SK-N-SH treated with all-trans-retinoic acid at 6 μM for 48 hours (cell line): ENCODE measurements around the gene KIZ.

Experiments used
- CSDC2 ChIP-seq: fragments of 250-450 bp; sonication (Bioruptor Pico); IDR thresholded peaks from 2 replicates; pipeline ENCODE4 v1.5.0; 2020; ENCODE audit warnings: mild to moderate bottlenecking, moderate library complexity
- GLIS3 ChIP-seq: fragments of 250-450 bp; sonication (Bioruptor Pico); IDR thresholded peaks from 2 replicates; pipeline ENCODE4 v1.5.0; 2020; ENCODE audit warnings: mild to moderate bottlenecking, moderate library complexity
- ISL1 ChIP-seq: fragments of 250-450 bp; sonication (Bioruptor Pico); IDR thresholded peaks from 2 replicates; pipeline ENCODE4 v2.1.2; 2022; ENCODE audit warnings: mild to moderate bottlenecking, moderate library complexity
- RARB ChIP-seq: fragments of 250-450 bp; sonication (Bioruptor Pico); IDR thresholded peaks from 2 replicates; pipeline ENCODE4 v1.8.0; 2021; ENCODE audit warnings: mild to moderate bottlenecking, moderate library complexity
- SNAI2 ChIP-seq: fragments of 250-450 bp; sonication (Bioruptor Pico); IDR thresholded peaks from 2 replicates; pipeline ENCODE4 v1.5.0; 2020; ENCODE audit warnings: mild to moderate bottlenecking, moderate library complexity
- TCF4 ChIP-seq: fragments of 250-450 bp; sonication (Bioruptor Pico); IDR thresholded peaks from 2 replicates; pipeline ENCODE4 v1.8.0; 2021; ENCODE audit warnings: mild to moderate bottlenecking, moderate library complexity, borderline replicate concordance
- TOX ChIP-seq: fragments of 250-450 bp; sonication (Bioruptor Pico); IDR thresholded peaks from 2 replicates; pipeline ENCODE4 v1.8.0; 2021; ENCODE audit warnings: mild to moderate bottlenecking, moderate library complexity, borderline replicate concordance
- ZFP3 ChIP-seq: fragments of 250-450 bp; sonication (Bioruptor Pico); IDR thresholded peaks from 2 replicates; pipeline ENCODE4 v1.5.0; 2020; ENCODE audit warnings: mild to moderate bottlenecking, moderate library complexity
- ZFP30 ChIP-seq: fragments of 450-650 bp; formaldehyde crosslinking; IDR thresholded peaks from 2 replicates; pipeline ENCODE4 v1.5.0; 2022; ENCODE audit warnings: mild to moderate bottlenecking, moderate library complexity
- ZNF565 ChIP-seq: fragments of 450-650 bp; formaldehyde crosslinking; conservative IDR thresholded peaks from 2 replicates; pipeline ENCODE4 v1.5.0; 2020; ENCODE audit warnings: low read depth, mild to moderate bottlenecking, moderate library complexity
- ZNF8 ChIP-seq: fragments of 450-650 bp; formaldehyde crosslinking; IDR thresholded peaks from 2 replicates; pipeline ENCODE4 v1.5.0; 2020; ENCODE audit warnings: mild to moderate bottlenecking, moderate library complexity
- TF ChIP-seq, protein P1 (sequence below): fragments of 250-450 bp; sonication (Bioruptor Pico); IDR thresholded peaks from 2 replicates; pipeline ENCODE4 v1.5.0; 2020; ENCODE audit warnings: mild to moderate bottlenecking, moderate library complexity
- TF ChIP-seq, protein P2 (sequence below): fragments of 250-450 bp; sonication (Bioruptor Pico); IDR thresholded peaks from 2 replicates; pipeline ENCODE4 v1.8.0; 2020; ENCODE audit warnings: mild to moderate bottlenecking, moderate library complexity, borderline replicate concordance

DNA sequence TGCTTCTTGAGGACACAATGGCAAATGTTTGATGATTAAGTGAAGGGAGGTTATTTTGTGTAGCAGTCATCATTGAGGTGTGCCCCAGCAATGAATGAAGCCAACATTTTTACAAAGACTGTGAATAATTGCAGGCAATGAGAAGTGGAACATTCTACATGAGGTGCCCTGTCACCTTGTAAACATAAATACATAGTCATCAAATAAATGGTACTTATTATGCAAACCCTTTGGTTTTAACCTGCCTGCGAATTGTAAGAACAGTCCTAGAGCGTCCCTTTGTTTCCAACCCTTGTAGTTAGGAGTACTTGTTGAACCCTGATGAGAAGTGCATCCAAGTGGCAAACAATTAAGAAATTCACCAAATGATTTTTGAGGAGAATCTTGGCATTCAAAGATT lies 7.1 kb upstream of the KIZ start:
- no peak for TF ChIP-seq CSDC2 (CRISPR knock-in tag)
- TF ChIP-seq ZNF8 = no peak
- no peak for TF ChIP-seq GLIS3
- no peak for TF ChIP-seq ISL1 (CRISPR knock-in tag)
- TF ChIP-seq, protein P1, sequence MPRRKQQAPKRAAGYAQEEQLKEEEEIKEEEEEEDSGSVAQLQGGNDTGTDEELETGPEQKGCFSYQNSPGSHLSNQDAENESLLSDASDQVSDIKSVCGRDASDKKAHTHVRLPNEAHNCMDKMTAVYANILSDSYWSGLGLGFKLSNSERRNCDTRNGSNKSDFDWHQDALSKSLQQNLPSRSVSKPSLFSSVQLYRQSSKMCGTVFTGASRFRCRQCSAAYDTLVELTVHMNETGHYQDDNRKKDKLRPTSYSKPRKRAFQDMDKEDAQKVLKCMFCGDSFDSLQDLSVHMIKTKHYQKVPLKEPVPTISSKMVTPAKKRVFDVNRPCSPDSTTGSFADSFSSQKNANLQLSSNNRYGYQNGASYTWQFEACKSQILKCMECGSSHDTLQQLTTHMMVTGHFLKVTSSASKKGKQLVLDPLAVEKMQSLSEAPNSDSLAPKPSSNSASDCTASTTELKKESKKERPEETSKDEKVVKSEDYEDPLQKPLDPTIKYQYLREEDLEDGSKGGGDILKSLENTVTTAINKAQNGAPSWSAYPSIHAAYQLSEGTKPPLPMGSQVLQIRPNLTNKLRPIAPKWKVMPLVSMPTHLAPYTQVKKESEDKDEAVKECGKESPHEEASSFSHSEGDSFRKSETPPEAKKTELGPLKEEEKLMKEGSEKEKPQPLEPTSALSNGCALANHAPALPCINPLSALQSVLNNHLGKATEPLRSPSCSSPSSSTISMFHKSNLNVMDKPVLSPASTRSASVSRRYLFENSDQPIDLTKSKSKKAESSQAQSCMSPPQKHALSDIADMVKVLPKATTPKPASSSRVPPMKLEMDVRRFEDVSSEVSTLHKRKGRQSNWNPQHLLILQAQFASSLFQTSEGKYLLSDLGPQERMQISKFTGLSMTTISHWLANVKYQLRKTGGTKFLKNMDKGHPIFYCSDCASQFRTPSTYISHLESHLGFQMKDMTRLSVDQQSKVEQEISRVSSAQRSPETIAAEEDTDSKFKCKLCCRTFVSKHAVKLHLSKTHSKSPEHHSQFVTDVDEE (CRISPR knock-in tag) = no peak
- TF ChIP-seq TOX (CRISPR knock-in tag) = no peak
- no peak for TF ChIP-seq TCF4
- no peak for TF ChIP-seq ZFP3 (CRISPR knock-in tag)
- TF ChIP-seq, protein P2, sequence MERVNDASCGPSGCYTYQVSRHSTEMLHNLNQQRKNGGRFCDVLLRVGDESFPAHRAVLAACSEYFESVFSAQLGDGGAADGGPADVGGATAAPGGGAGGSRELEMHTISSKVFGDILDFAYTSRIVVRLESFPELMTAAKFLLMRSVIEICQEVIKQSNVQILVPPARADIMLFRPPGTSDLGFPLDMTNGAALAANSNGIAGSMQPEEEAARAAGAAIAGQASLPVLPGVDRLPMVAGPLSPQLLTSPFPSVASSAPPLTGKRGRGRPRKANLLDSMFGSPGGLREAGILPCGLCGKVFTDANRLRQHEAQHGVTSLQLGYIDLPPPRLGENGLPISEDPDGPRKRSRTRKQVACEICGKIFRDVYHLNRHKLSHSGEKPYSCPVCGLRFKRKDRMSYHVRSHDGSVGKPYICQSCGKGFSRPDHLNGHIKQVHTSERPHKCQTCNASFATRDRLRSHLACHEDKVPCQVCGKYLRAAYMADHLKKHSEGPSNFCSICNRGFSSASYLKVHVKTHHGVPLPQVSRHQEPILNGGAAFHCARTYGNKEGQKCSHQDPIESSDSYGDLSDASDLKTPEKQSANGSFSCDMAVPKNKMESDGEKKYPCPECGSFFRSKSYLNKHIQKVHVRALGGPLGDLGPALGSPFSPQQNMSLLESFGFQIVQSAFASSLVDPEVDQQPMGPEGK (CRISPR knock-in tag) = no peak
- TF ChIP-seq ZFP30 (CRISPR knock-in tag) = no peak
- TF ChIP-seq RARB (CRISPR knock-in tag) = no peak
- no peak for TF ChIP-seq SNAI2
- TF ChIP-seq ZNF565 (CRISPR knock-in tag) = no peak
